Measurements from ENCODE around the gene RAD51B. TPM values are rescaled to one million over a fixed set of nuclear protein-coding genes. Genes with fewer than 3 reads are reported as not detected.

RAD51B gene
- total RNA-seq, 4 donors from 2014 or later: 5.0 to 31.8 (median 20.6) TPM

DNA sequence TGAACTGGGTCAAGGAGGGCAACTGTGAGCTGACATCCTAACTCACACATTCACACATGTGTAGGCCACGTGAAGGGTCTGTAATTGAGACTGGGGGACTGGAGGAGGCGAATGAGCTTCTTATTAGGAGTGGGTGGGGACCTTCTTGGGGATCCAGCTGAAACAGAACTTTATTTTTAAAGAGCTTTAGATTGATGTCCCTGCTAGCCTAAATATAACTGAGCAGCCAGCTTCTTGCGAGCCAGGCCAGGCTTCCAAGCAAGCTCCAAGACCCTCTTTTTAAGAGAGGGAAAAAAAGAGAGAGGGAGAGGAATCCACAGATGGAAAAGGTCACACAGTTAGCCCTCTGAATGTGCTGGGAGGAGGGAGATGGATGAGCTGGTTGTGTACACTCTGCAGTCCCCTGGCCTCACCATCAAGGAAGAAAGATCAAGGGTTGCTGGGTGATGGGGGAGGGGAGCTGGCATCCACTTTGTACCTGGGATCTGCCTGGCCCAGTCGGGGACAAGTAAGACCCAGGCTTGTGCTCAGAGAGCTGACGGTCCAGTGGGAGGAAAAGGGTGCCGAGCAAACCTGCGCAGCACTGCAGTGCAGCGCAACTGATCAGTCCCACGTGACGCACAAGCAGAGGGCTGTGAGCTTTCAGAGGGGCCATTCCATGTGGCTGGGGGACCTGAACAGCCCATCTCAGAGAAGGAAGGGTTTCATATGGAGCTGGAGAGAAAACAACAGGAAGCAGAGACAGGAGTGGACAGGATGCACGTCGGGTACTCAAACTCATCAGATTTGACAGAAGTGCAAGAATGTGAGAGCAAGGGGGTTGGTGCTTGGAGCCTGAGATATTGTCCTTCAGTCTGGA is 818.8 kb downstream of the RAD51B start:
- DNase-seq: no peak
- WGBS, 2 donors (ENCODE audit: low coverage in 1 of 2): 80% methylated on average over 12 of the region's 12 CpGs; no CpG with 5 or more reads in 1 of the 2 donors
- in situ Hi-C loops (cut with MboI; ENCODE audit: low pct_ligation_motif_present in 1 of 4, low pct_unique_long_range_greater_than_20kb in 1 of 4, low sequenced_read_pairs in 3 of 4): no loop called here

DNA sequence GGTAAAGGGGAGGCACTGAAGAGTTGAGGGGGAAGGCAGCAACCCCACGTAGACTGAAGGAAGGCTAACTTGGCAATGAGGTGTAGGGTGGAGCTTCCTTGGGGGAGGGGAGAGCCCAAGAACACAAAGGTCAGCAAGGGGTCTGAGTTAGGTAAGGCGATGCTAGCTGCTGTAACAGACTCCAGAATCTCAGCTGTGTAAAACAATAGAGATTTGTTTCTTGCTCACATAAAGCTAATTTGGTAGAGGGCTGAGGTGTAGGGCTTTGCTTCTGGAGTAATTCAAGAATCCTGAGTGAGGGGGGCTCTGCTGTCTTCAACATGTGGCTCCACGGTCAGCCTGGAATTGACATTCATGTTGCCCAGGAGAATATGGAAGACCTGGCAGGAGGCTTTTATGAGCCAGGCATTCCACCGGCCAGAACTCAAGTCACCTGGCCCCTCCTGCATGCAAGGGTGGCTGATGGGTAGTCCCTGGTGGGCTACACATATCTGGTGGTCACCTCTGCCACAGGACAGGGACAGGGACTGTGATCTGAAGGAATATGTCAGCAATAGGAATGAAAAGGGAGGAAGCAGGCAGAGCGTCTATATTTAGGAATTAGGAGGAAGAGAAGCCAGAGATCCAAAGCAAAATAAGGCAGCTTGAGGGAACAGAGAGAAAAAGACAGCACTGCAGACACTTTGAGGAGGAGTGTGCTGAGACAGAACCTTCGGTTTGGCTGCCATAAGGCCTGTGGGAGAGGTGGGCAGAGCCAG is 819.6 kb downstream of the RAD51B start:
- DNase-seq: no peak
- 59% methylated on average over 3 to 6 of the region's 6 CpGs for WGBS, 2 donors (ENCODE audit: low coverage in 1 of 2)
- Histone ChIP-seq H3K4me3 (no peak overlapping the region), H3K9me3 (peaks cover 0 to 5% of the 10 kb centered on the region in 2 donors), H3K27me3 (no peaks in the 10 kb centered on the region), H3K36me3 (no peaks in the 10 kb centered on the region), H3K27ac (peak overlapping the region; percentile 74 to 80 (median 78)), H3K4me1 (peaks cover 6 to 29% (median 25%) of the 10 kb centered on the region in 4 donors)
- intact Hi-C loops (cut with DNase I; ENCODE audit: low total_unique reads): loop anchor here (1.0 kb wide), 1 partner anchor 42 kb away; no protein-coding TSS in a partner anchor
- in situ Hi-C loops (cut with MboI; ENCODE audit: low pct_ligation_motif_present in 1 of 4, low pct_unique_long_range_greater_than_20kb in 1 of 4, low sequenced_read_pairs in 3 of 4): no loop called here
- no peak for TF ChIP-seq POLR2A (IDR thresholded peaks at IDR 0.05)

More for the DNA sequence above, 818.8 kb downstream of the RAD51B start:
- TF ChIP-seq, protein P1, sequence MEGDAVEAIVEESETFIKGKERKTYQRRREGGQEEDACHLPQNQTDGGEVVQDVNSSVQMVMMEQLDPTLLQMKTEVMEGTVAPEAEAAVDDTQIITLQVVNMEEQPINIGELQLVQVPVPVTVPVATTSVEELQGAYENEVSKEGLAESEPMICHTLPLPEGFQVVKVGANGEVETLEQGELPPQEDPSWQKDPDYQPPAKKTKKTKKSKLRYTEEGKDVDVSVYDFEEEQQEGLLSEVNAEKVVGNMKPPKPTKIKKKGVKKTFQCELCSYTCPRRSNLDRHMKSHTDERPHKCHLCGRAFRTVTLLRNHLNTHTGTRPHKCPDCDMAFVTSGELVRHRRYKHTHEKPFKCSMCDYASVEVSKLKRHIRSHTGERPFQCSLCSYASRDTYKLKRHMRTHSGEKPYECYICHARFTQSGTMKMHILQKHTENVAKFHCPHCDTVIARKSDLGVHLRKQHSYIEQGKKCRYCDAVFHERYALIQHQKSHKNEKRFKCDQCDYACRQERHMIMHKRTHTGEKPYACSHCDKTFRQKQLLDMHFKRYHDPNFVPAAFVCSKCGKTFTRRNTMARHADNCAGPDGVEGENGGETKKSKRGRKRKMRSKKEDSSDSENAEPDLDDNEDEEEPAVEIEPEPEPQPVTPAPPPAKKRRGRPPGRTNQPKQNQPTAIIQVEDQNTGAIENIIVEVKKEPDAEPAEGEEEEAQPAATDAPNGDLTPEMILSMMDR (IDR thresholded peaks at IDR 0.05): no peak
- TF ChIP-seq POLR2A (IDR thresholded peaks at IDR 0.05) (no peak), EP300 (IDR thresholded peaks at IDR 0.05; ENCODE audit: low read depth) (no peak), POLR2AphosphoS5 (IDR thresholded peaks at IDR 0.05) (no peak)
- peak overlapping the region; percentile 74 to 80 (median 78) for H3K27ac ChIP-seq
- intact Hi-C loops (cut with DNase I; ENCODE audit: low total_unique reads): loop anchor here (1.0 kb wide), 1 partner anchor 43 kb away; no protein-coding TSS in a partner anchor
- no peaks in the 10 kb centered on the region for H3K36me3 ChIP-seq
- H3K27me3 ChIP-seq: no peaks in the 10 kb centered on the region
- peaks cover 12 to 38% (median 29%) of the 10 kb centered on the region in 4 donors for H3K4me1 ChIP-seq
- peaks cover 0 to 5% of the 10 kb centered on the region in 2 donors for H3K9me3 ChIP-seq
- no peak overlapping the region for H3K4me3 ChIP-seq

DNA sequence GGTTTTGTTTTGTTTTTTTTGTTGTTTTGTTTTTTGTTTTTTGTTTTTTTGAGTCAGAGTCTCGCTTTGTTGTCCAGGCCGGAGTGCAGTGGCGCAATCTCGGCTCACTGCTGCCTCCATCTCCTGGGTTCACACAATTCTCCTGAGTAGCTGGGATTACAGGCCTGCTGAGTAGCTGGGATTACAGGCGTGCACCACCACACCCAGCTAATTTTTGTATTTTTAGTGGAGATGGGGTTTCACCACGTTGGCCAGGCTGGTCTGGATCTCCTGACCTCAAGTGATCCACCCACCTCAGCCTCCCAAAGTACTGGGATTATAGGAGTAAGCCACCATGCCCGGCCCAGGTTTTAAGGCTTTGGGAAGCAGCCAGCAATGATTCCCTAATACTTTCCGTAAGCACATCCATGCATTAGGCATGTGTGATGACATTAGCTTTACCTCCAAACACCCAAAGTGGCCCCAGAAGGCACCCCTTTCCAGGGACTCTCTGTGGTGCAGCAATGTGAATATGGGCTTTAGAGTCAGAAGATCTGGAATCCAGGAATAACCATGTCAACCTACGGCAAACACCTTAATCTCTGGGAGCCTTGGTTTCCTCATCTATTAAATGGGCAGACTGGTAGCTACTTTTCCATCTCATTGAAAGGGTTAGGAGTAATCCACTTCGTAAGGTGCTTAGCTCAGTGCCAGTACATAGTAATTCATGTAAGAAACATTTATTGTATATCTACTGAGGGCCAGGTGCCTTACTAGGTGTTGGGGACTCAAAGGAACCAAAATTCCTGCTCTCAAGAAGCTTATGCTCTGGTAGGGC is 820.4 kb downstream of the RAD51B start:
- Histone ChIP-seq H3K4me3 (no peak overlapping the region), H3K4me1 (peaks cover 6 to 28% (median 25%) of the 10 kb centered on the region in 4 donors), H3K9me3 (peaks cover 0 to 5% of the 10 kb centered on the region in 2 donors), H3K36me3 (no peaks in the 10 kb centered on the region), H3K27ac (peak overlapping the region; percentile 74 to 80 (median 78)), H3K27me3 (no peaks in the 10 kb centered on the region)
- intact Hi-C loops (cut with DNase I; ENCODE audit: low total_unique reads) (no loop called here), in situ Hi-C loops (cut with MboI; ENCODE audit: low pct_ligation_motif_present in 1 of 4, low pct_unique_long_range_greater_than_20kb in 1 of 4, low sequenced_read_pairs in 3 of 4) (no loop called here)
- WGBS, 2 donors (ENCODE audit: low coverage in 1 of 2): 82 to 87% methylated on average over 6 to 10 of the region's 10 CpGs
- no peak for DNase-seq
- TF ChIP-seq POLR2AphosphoS5 (IDR thresholded peaks at IDR 0.05): no peak
- no peak for TF ChIP-seq POLR2A (IDR thresholded peaks at IDR 0.05)
- TF ChIP-seq, protein P1 (IDR thresholded peaks at IDR 0.05): no peak
- TF ChIP-seq EP300 (IDR thresholded peaks at IDR 0.05; ENCODE audit: low read depth): no peak

DNA sequence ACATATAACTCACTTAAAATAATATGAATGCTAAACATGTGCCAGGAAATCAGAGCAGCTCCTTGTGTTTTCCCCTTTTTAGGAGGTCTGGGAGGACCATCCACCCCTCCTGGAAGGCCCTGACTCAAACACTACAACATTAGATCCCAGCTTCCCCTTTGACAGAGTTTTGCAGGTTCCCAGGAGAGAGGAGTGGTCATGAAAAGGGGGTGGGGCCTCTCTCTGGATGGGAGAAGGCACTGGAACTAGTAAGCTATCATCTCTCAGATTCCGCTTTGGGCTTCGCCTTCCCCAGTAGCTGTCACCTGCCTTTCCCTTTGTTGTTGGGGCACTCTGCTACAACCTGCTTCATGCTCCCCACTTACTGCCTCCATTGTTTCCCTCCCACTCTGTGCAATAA is 824.1 kb downstream of the RAD51B start:
- Histone ChIP-seq H3K27ac (no peak overlapping the region), H3K9me3 (peaks cover 0 to 5% of the 10 kb centered on the region in 2 donors), H3K4me3 (no peak overlapping the region), H3K27me3 (no peaks in the 10 kb centered on the region), H3K4me1 (peaks cover 4 to 15% (median 8%) of the 10 kb centered on the region in 4 donors), H3K36me3 (no peaks in the 10 kb centered on the region)
- in situ Hi-C loops (cut with MboI; ENCODE audit: low pct_ligation_motif_present in 1 of 4, low pct_unique_long_range_greater_than_20kb in 1 of 4, low sequenced_read_pairs in 3 of 4): no loop called here
- no peak for DNase-seq
- WGBS, 2 donors (ENCODE audit: low coverage in 1 of 2): 90 to 98% methylated on average over 2 of the region's 2 CpGs
- TF ChIP-seq, protein P1 (IDR thresholded peaks at IDR 0.05): no peak
- TF ChIP-seq POLR2A (IDR thresholded peaks at IDR 0.05) (no peak), EP300 (IDR thresholded peaks at IDR 0.05; ENCODE audit: low read depth) (no peak), POLR2AphosphoS5 (IDR thresholded peaks at IDR 0.05) (no peak)
- intact Hi-C loops (cut with DNase I; ENCODE audit: low total_unique reads): no loop called here
